Measurements from ENCODE around the gene CDH3. TPM values are rescaled to one million over a fixed set of nuclear protein-coding genes. Genes with fewer than 3 reads are reported as not detected.

CDH3 gene
- 16.3 TPM for total RNA-seq

DNA sequence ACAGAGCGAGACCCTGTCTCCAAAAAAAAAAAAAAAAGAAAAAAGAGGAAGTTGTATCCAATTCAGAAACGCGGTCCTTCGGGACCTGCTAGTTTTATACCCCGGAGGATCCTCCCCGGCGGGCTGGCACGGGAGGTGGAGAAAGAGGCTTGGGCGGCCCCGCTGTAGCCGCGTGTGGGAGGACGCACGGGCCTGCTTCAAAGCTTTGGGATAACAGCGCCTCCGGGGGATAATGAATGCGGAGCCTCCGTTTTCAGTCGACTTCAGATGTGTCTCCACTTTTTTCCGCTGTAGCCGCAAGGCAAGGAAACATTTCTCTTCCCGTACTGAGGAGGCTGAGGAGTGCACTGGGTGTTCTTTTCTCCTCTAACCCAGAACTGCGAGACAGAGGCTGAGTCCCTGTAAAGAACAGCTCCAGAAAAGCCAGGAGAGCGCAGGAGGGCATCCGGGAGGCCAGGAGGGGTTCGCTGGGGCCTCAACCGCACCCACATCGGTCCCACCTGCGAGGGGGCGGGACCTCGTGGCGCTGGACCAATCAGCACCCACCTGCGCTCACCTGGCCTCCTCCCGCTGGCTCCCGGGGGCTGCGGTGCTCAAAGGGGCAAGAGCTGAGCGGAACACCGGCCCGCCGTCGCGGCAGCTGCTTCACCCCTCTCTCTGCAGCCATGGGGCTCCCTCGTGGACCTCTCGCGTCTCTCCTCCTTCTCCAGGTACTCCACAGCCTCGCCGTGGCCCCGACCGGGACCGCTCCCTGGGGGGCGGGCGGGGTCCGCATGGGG, at the start of gene CDH3:
CDH3 (plus strand) TSS at position 596 of the 779 bp plus-strand sequence; CDS start at position 666, 70 bp downstream.
- peak; percentile 62 for DNase-seq

DNA sequence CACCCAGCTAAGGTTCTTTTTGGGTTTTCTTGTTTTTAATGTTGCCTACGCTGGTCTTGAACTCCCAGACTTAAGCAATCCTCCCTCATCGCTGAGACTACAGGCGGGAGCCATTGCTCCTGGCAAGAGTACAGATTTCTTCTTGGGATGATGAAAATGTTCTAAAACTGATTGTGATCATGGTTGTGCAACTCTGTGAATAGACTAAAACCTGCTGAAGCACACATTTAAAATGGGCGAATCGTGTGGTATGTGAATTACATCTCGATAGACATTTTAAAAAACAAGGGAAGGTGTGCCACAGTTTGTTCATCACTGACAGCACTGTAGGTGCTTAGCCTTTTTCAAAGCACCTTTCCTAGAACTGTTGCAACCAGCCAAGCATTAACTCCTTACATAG, 48.8 kb upstream of the CDH3 start:
- DNase-seq, result no peak

DNA sequence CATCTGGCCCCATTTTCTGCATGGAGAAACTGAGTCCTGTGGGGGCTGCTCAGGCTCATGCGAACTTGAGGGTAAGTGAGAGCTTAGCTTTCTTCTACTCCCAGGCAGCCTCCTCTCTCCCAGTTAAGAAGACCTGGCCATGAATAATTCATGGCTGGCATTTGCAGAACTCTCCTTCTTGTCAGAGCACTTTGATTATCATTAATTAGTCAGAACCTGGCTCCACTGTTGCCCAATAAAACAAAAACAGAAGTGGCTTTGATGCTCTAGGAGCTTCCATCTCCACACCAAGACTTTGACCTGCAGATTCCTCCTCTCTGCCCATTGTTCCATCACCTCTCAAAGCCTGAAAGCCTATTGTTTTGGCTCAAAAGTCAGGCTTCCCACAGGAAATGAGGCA, 45.5 kb upstream of the CDH3 start:
- no peak for DNase-seq

DNA sequence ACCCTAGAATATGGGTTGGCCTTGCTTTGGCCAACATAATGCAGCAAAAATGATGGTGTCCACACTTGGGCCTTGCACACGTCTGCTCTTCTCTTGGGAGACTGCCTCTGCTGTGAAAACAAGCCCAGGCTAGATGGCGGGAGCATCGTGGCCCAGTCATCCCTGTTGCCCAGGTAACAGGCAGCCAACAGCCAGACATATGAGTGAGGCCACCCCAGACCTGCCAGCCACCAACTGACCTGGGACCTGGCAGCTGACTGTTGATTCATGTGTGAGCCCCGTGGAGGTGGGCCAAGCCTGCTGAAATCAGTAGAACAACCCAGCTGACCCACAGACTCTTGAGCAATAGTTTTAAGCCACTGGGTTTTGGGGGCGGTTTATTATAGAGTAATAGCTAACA, 39.4 kb upstream of the CDH3 start:
- no peak for DNase-seq

DNA sequence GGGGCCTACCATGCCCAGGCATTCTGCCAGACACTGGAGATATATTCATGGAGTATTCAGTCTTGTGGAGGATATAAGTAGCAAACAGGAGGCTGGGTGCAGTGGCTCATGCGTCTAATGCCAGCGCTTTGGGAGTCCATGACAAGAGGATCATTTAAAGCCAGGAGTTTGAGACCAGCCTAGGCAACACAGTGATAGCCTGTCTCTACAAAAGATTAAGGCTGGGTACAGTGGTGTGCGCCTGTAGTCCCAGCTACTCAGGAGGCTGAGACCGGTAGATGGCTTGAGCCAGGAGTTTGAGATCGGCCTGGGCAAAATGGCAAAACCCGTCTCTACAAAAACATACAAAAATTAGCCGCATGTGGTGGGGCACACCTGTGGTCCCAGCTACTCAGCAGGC, 37.7 kb upstream of the CDH3 start:
- DNase-seq, result no peak

DNA sequence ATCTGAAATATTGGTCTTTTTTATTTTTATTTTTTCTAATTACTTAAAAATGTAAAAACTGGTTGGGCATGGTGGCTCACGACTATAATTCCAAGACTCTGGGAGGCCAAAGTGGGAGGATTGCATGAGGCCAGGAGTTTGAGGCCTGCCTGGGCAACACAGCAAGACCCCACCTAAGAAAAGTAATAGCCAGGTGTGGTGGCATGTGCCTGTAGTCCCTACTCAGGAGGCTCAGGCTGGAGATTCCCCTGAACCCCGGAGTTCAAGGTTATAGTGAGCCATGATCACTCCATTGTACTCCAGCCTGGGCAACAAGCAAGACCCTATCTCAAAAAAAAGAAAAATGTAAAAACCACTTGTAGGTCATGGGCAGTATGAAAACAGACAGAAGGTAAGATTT, 36.8 kb upstream of the CDH3 start:
- no peak for DNase-seq

DNA sequence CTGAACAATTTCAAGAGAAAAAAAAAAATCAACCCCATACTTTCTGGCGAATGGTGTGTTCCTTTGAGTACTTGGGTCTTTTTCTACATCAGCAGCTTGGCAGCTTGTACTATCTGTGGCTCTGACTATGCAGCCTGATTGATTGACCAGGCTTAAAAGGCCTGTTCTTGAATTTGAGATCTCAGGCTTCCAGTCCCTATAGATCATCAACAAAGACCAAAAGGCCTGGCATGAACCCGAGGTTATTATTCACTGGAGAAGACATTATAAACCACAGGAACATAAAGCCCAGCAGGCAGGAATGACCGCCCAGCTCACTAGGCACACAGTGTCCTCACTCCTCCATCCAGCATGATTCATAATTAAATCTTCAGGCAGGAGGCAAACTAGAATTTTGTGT, 32.1 kb upstream of the CDH3 start:
- DNase-seq, result no peak

DNA sequence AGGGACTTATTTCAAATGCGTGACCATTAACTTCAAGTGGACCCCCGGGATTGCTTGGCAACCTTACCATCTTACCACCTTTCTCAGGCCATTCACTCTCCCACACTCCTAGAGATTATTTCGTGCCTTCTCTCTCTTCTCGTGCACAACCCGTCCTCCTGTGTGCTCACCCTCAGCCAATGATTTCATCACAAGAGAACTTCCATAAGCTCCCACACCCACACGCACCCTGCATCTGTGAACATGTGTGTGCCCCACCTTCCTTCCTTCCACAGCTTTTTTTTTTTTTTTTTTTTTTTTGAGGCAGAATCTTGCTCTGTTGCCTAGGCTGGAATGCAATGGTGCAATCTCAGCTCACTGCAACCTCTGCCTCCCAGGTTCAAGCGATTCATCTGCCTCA, 27.4 kb upstream of the CDH3 start:
- DNase-seq, result no peak

DNA sequence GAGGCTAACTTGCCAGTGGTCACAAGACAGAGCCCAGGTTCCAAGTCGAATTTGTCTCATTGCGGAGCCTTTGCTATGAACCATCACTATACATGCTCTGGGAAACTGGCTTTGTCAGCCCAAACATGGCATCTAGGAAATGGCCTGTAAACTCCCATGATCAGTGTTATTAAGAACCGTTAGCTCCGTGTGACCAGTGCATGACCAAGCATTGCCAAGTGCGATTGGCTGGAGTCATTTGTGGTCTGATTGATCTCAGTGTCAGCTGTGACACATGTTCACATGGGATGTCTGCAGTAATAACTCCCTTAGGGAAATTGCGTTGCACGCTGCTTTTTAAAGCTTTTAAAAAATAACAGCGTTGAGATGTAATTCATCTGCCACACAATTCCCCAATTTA, 18.6 kb upstream of the CDH3 start:
- no peak for DNase-seq

DNA sequence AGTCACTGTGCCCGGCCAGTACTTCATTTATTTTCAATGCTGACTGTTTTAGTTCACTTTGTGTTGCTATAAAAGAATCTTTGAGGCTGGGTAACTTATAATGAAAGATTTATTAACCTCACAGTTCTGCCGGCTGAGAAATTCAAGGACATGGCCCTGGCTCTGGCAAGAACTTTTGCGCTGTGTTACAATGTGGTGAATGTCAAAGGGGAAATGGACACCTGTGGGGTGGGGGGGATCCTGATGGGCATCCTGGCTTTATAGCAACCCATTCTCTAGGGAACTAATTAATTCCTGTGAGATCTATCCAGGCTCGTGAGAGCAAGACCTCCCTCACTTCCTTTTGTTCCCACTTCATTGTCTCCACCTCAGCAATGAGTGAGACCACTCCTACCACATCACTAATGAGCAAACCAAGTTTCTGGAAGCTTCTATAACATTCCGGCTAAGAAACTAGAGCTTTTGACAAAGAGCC, 17.1 kb upstream of the CDH3 start:
- DNase-seq, result no peak

DNA sequence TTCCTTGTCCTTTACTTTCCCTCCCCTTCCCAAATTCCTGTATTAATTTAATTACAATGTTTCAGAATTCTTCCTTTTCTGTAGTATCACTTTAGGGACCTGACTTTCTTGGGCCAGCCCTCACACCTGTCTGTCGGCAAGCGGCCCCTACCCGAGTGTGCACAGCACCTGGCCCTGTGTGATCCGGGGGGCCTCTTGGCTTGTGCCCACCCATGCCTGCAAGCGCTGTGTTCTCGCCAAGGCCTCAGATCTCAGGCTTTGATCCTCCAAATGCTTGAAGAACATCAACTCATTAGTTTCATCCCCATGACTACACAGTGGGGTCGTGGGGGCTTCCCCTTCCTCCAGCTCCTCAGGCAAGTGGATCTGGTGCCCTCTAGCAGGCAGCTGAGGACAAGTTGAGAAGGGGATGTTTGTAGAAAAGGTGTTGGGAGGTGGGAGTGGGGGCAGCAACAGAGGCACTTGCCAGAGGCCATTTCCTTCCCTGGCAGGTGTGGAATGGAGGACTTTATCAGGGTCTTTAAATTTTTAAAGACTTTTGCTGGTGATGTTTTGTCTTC, 15.7 kb upstream of the CDH3 start:
- no peak for DNase-seq

DNA sequence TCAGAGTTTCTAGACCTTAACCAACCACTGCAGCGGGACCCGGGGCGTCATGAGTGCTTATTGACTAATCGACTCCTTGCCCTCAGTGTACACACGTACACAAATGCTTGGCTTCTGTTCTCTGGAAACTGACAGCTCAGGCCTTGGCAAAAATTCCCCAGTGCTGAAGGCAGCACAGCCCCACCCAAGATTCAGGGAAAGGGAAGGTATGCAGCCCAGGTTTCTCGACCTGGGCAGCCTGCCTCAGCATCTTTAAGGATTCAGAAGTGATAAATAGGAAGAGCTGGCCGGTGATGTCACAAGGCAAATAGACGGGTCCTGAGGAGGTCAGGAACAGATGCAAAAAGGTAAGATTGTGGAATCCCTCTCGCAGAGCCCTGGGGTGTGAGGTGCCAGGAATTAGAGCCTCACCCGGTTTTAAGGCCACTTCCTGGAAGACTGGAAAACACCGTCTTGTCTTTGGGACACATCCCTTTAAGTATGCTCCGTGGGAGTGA, 9.0 kb upstream of the CDH3 start:
- DNase-seq, result no peak

DNA sequence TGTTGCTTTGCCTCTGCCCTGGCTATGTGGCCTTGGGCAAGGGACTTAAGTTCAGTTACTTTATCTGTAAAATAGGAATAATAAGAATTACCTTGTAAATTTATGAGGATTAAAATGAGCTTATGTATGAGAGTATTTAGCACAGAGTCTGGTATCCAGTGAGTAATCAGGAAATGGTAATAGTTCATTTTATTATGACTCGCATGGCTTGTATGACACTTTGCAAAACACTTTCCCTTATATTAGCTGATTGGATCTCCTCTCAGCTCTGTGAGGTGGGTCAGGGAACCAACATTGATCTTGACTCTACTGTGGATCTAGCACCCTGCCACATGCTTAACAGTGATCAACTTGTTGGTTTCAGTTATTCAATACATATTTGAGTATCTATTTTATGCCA, 8.3 kb upstream of the CDH3 start:
- no peak for DNase-seq

DNA sequence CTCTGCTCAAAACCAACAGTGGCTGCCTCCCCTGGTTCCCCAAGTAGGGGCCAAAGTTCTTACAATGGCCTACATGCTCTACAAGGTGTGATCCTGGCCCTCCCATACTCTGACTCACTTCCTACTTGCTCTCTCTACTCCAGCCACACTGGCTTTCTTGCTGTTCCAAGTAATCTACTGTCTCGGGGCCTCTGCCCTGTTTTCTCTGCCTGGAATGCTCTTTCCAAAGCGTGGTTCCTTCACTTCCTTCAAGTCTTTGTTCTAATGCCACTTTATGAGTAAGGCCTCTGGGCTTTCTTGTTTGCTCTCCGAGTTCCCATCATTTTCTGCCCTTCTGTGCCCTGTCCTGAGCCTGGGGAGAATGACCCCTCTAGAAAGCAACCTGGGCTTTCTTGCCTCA, 4.1 kb upstream of the CDH3 start:
- DNase-seq, result no peak

DNA sequence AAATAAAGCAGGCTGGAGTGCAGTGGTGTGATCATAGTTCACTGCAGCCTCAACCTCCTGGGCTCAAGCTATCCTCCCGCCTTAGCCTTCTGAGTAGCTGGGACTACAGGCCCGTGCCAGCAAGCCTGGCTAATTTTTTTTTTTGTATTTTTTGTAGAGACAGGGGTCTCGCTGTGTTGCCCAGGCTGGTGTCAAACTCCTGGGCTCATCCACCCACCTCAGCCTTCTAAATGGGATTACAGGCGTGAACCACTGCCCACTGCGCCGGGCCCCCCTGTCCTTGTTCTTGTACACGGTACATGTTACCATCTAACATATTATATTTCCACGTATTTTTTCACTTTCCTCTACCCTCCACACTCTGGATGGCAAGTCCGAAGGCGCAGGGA, 3.1 kb upstream of the CDH3 start:
- no peak for DNase-seq

DNA sequence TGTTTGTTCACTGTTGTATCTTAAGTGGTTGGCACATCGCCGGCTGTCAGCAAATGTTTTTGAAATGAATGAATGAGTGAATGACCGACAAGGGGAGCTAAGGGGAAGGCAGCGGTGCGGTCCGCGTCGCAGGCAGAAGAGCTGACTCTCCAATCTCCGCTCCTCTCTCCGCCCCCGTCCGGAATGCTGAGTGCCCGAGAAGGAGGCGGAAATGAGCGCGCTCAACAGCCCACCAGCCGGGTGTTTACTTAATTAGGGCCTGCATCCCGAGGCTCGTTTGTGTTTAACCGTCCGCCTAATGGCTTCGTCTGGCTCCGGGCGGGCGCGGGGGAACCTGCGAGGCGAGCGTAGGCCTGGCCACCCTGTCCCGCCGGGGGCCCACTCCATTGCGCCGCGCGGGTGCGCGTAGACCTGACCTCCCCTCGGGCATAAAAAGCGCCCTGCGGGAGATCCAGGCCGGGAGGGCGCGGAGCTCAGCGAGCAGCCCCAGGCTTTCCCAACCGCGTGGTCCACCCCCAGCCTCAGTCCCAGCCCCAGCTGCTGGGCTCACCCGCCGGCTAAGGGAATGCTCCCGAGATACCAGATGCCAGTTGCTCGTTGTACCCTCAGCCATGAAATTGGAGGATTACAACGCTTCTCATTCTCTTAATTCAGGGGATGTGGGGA, 2.5 kb upstream of the CDH3 start:
- peak; percentile 93 for DNase-seq

DNA sequence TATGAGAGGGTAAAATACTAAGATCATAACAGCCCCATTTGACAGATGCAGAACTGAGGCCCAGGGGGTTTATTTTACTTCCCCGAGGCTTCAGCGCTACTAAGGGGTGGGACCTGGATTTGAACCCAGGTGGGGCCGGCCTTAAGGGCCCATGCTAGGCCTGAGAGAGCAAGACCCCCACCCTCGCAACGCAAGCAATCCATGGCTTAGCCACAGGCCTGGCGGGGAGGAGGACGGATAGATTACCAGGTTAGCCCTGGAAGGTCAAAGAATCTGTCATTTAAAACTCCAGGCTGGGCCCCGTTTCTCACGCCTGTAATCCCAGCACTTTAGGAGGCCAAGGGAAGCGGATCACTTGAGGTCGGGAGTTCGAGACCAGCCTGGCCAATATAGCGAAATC, 1.9 kb upstream of the CDH3 start:
- DNase-seq, result no peak

DNA sequence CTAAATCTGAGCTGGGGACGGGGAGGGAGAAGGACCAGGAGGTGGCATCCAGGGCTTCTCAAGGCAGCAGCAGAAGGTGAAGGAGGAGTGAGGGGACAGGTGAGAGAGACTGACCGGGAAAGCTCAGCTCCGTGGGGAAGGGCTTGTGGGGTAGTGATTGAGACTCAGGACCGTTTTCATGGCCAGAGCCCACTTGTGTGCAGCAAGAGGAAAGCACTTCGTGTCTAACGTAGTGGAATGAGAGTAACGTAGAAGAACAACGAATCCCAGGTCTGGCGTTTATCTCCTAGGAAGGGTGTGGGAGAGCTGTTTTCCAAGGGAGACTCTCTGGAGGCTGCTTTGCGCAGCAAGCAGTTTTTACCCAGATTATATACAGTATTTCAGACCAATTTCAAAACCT, 1.3 kb upstream of the CDH3 start:
- DNase-seq, result no peak

DNA sequence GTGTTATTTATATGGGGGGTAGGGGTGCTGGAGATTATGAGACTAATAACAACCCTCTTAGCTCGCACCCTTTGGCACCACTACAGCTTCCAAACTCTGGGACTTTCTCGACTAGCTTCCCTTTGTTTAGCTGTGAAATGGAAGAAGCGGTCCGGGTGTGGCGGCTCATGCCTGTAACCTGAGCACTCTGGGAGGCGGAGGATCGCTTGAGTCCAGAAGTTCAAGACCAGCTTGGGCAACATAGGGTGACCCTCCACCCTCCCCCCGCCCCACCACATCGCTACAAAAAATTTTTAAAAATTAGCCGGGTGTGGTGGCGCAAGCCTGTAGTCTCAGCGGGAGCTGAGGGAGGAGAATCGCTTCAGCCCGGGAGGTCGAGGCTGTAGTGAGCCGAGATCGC, 814 bp upstream of the CDH3 start:
- DNase-seq, result peak; percentile 50

DNA sequence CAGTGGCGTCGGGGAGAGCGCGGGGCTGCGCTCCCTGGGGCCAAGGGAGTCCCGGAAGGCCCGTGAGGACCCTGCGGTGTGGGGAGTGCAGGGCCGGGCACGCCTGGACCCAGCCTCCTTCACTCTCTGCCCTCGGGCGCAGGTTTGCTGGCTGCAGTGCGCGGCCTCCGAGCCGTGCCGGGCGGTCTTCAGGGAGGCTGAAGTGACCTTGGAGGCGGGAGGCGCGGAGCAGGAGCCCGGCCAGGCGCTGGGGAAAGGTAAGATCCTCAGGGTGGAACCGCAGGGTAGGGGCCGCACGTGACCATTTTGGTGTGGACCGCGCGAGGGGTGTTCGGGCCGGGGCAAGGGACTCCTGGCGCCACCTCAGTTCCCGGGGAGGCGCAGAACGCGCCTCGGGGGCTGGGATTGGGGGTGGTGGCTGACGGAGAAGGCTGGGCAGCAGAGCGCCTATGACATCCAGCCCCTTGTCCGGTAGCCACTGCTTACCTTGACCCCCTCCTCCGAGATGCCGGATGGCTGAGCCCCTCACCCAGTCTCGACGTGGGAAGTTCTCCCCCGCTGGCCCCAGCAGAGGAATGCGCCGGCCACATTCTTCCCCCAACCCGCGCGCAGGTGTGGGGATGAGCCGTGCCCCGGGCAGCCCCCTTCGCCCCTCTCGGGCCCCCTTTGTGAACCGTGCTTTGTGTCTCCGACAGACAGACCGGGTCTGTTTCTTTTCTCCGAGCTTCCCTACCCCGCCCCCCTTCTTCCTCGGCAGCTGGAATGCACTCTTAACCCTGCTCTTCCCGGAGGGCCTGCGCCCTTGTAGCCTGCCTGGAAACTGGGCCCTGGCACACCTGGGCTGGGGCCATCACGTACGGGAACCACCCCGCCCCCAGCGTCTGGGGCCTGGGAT, 631 bp downstream of the CDH3 start:
- peak; percentile 69 for DNase-seq

DNA sequence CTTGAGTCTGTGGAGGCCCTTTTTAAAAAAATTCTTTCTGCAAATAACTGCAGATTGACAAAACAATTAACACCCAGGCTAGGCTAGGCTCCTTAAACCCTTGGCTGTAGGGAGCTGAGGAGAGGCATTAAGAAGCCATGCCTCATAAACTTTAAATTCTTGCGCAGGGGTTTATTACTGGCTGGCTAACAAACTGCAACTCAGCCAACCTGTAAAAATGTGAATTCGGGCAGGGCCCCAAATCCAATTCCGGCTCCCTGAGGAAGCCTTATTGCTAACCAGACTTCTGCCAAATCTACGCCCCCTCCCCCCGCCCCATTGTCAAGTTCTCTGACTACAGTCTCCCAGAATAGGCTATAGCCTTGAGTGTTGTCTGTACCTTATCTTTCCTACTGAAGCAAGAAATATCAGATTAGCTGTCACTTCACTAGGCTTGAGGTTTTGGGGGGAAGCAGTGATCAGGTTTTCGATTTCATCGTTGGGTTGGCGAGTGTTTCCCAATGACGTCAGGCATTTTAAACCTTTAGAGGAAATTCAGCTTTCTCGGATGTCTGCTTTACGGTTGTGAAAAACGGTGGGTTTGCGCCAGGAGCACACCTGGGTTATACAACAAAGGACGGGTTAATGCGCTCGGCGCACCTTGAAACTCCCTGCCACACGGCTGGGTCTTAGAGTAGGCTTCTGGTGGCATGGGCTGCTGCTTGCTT, 2.0 kb downstream of the CDH3 start:
- peak; percentile 50 for DNase-seq

DNA sequence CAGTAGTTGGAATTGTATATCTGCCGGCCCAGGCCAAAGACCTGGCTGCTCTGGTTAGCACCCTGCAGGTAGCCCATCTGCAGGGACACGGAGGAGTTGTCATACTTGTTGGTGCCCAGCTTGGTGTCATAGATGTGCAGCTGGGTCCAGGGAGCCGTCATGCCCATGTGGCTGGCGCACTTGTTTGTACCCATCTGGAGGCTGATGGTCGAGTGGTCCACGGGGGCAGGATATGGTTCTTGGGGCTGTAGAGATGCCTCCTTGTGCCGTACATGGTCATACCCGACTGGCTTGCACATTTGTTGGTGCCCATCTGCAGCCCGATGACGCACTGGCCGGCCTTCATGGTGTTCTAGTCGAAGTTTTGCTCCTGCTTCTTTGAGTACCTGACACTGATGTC, 6.0 kb downstream of the CDH3 start:
- no peak for DNase-seq

Data from tongue (tissue), 2 donors.